Ishikawa (cell line): ENCODE measurements around the gene MCF2L2.

Experiments
- CEBPB ChIP-seq: IDR thresholded peaks from 2 replicates; pipeline ENCODE4 v1.6.1; 2012
- CREB1 ChIP-seq: IDR thresholded peaks from 2 replicates; pipeline ENCODE4 v1.6.1; 2012; ENCODE audit warnings: low read depth
- EP300 ChIP-seq: IDR thresholded peaks from 2 replicates; pipeline ENCODE4 v1.6.1; 2012; ENCODE audit warnings: borderline replicate concordance
- NFIC ChIP-seq: IDR thresholded peaks from 2 replicates; pipeline ENCODE4 v1.6.1; 2012
- RAD21 ChIP-seq: IDR thresholded peaks from 2 replicates; pipeline ENCODE4 v1.6.1; 2012; ENCODE audit warnings: low read depth
- YY1 ChIP-seq: IDR thresholded peaks from 2 replicates; pipeline ENCODE4 v1.6.1; 2012; ENCODE audit warnings: low read depth
- ZBTB7A ChIP-seq: IDR thresholded peaks from 2 replicates; pipeline ENCODE4 v1.6.1; 2012; ENCODE audit warnings: low read depth
- TF ChIP-seq, protein P1 (sequence below): IDR thresholded peaks from 2 replicates; pipeline ENCODE4 v1.6.1; 2012
- TF ChIP-seq, protein P2 (sequence below): IDR thresholded peaks from 2 replicates; pipeline ENCODE4 v1.6.1; 2012; ENCODE audit warnings: low read depth, mild to moderate bottlenecking

DNA sequence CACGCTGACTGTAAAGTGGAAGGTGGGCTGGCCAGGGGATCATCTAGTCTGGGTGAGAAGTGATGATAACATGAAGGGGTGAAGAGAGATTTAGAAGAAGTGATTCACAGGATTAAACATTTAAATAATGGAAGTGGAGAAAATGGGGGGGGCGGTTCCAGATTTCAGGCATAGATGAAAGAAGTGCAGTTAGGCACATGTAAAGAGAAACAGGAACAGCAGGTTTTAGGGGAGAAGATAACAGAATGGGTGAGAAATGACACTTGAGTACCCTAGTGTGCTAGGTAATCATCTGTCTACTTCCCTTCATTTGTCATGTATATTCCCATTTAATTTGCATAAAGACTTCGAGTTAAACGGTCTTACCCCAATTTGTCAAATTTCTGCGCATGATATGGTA, 160.1 kb downstream of the MCF2L2 start:
- TF ChIP-seq RAD21, result no peak
- no peak for TF ChIP-seq EP300
- no peak for TF ChIP-seq ZBTB7A
- no peak for TF ChIP-seq NFIC
- no peak for TF ChIP-seq CREB1
- no peak for TF ChIP-seq YY1
- TF ChIP-seq, protein P1, sequence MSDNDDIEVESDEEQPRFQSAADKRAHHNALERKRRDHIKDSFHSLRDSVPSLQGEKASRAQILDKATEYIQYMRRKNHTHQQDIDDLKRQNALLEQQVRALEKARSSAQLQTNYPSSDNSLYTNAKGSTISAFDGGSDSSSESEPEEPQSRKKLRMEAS, result no peak
- TF ChIP-seq CEBPB, result no peak
- TF ChIP-seq, protein P2, sequence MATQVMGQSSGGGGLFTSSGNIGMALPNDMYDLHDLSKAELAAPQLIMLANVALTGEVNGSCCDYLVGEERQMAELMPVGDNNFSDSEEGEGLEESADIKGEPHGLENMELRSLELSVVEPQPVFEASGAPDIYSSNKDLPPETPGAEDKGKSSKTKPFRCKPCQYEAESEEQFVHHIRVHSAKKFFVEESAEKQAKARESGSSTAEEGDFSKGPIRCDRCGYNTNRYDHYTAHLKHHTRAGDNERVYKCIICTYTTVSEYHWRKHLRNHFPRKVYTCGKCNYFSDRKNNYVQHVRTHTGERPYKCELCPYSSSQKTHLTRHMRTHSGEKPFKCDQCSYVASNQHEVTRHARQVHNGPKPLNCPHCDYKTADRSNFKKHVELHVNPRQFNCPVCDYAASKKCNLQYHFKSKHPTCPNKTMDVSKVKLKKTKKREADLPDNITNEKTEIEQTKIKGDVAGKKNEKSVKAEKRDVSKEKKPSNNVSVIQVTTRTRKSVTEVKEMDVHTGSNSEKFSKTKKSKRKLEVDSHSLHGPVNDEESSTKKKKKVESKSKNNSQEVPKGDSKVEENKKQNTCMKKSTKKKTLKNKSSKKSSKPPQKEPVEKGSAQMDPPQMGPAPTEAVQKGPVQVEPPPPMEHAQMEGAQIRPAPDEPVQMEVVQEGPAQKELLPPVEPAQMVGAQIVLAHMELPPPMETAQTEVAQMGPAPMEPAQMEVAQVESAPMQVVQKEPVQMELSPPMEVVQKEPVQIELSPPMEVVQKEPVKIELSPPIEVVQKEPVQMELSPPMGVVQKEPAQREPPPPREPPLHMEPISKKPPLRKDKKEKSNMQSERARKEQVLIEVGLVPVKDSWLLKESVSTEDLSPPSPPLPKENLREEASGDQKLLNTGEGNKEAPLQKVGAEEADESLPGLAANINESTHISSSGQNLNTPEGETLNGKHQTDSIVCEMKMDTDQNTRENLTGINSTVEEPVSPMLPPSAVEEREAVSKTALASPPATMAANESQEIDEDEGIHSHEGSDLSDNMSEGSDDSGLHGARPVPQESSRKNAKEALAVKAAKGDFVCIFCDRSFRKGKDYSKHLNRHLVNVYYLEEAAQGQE, result no peak
